A549 (cell line): ENCODE results near the gene PHF21B. TPM values are rescaled to one million over a fixed set of nuclear protein-coding genes. Genes with fewer than 3 reads are reported as not detected.

Experiments
- ATAC-seq, 2 experiments: fragments of 200-7000 bp in 1 of 2; fragments of >200 bp in 1 of 2; cut with Nextera tagmentation in 1 of 2; cut with Tn5 transposase in 1 of 2; 3 replicates each; pipeline versions ENCODE4 v1.8.0 to v1.9.1; 2018 to 2020; ENCODE audit warnings: mild to moderate bottlenecking in 1 of 2, moderate library complexity in 1 of 2
- CTCF ChIA-PET: fragments of 300-600 bp; sonication (Branson Sonifier 250); formaldehyde crosslinking; extraction: SDS; loops from one replicate; lab custom pipeline; 2021; ENCODE audit warnings: antibody characterized with exemption, inconsistent platforms; lab: Yijun Ruan, JAX
- POLR2A ChIA-PET: fragments of 350-600 bp; formaldehyde crosslinking; extraction: SDS; loops from one replicate; lab custom pipeline; 2021; ENCODE audit warnings: antibody characterized with exemption, inconsistent platforms; lab: Yijun Ruan, JAX
- DNase-seq, 2 experiments: peaks; one replicate each; pipeline versions ENCODE4 v3.0.0 to v3.0.0-alpha.2; 2011 to 2016; ENCODE audit warnings: low read depth in 1 of 2, low spot score in 1 of 2
- FAIRE-seq: peaks from 2 replicates; lab custom pipeline; 2011; peaks lifted over from hg19 to GRCh38; lab: Jason Lieb, UNC
- H3K27ac ChIP-seq, 2 experiments: fragments of >200 bp; sonication (Bioruptor Twin); formaldehyde crosslinking; 3 replicates each; pipeline ENCODE4 v1.5.1; 2016 to 2017
- H3K4me1 ChIP-seq: fragments of >200 bp; sonication (Bioruptor Twin); formaldehyde crosslinking; 3 replicates; pipeline ENCODE4 v1.6.1; 2016
- H3K4me2 ChIP-seq: fragments of >200 bp; sonication (Bioruptor Twin); formaldehyde crosslinking; 3 replicates; pipeline ENCODE4 v1.6.1; 2016
- H3K4me3 ChIP-seq: fragments of >200 bp; sonication (Bioruptor Twin); formaldehyde crosslinking; 3 replicates; pipeline ENCODE4 v1.5.1; 2016
- H3K9me3 ChIP-seq: fragments of >200 bp; sonication (Bioruptor Twin); formaldehyde crosslinking; 3 replicates; pipeline ENCODE4 v1.6.1; 2016
- BHLHE40 ChIP-seq: IDR thresholded peaks from 2 replicates; pipeline ENCODE4 v1.6.1; 2012; ENCODE audit warnings: low read depth, low read length, inconsistent platforms
- CBX8 ChIP-seq: fragments of 200-600 bp; sonication (generic); IDR thresholded peaks from 2 replicates; pipeline ENCODE4 v1.6.1; 2016
- CEBPB ChIP-seq, 2 experiments: fragments of >200 bp in 1 of 2; sonication (Bioruptor Twin) in 1 of 2; formaldehyde crosslinking in 1 of 2; IDR thresholded peaks; 2 replicates each; pipeline ENCODE4 v1.6.1; 2012 to 2016
- ELK1 ChIP-seq: fragments of 150-350 bp; IDR thresholded peaks from 2 replicates; pipeline ENCODE4 v1.6.1; 2014; ENCODE audit warnings: low read depth, mild to moderate bottlenecking, low read length
- EP300 ChIP-seq, 2 experiments: fragments of >200 bp; sonication (Bioruptor Twin); formaldehyde crosslinking; IDR thresholded peaks; 2 replicates in 1 of 2; 3 replicates in 1 of 2; pipeline ENCODE4 v1.6.1; 2016 to 2017
- FOSB ChIP-seq: fragments of 250-450 bp; sonication (Bioruptor Pico); IDR thresholded peaks from 2 replicates; pipeline ENCODE4 v1.5.0; 2020; ENCODE audit warnings: mild to moderate bottlenecking, moderate library complexity
- GATA3 ChIP-seq: IDR thresholded peaks from 2 replicates; pipeline ENCODE4 v1.6.1; 2012; ENCODE audit warnings: borderline replicate concordance
- JUN ChIP-seq, 2 experiments: fragments of >200 bp; sonication (Bioruptor Twin); formaldehyde crosslinking; IDR thresholded peaks; 2 replicates in 1 of 2; 3 replicates in 1 of 2; pipeline ENCODE4 v1.6.1; 2016 to 2017
- KDM1A ChIP-seq: fragments of 200-600 bp; sonication (generic); IDR thresholded peaks from 2 replicates; pipeline ENCODE4 v1.6.1; 2016; ENCODE audit warnings: low read depth, mild to moderate bottlenecking
- KDM5A ChIP-seq: fragments of 200-600 bp; sonication (generic); IDR thresholded peaks from 2 replicates; pipeline ENCODE4 v1.6.1; 2016; ENCODE audit warnings: antibody characterized with exemption, mild to moderate bottlenecking
- MAFK ChIP-seq: fragments of 450-650 bp; IDR thresholded peaks from 2 replicates; pipeline ENCODE4 v1.6.1; 2014; ENCODE audit not compliant: partially characterized antibody
- MAZ ChIP-seq: fragments of 150-350 bp; IDR thresholded peaks from 2 replicates; pipeline ENCODE4 v1.6.1; 2014; ENCODE audit warnings: antibody characterized with exemption, low read depth, low read length, borderline replicate concordance
- MYC ChIP-seq: IDR thresholded peaks from 2 replicates; pipeline ENCODE4 v1.6.1; 2012; ENCODE audit warnings: mild to moderate bottlenecking, inconsistent platforms, low read length, improper control_type of control experiment, borderline replicate concordance
- NFE2L2 ChIP-seq: fragments of 150-350 bp; conservative IDR thresholded peaks from 2 replicates; pipeline ENCODE4 v1.6.1; 2014; ENCODE audit warnings: low read length
- PHF8 ChIP-seq: fragments of 200-600 bp; sonication (generic); IDR thresholded peaks from 2 replicates; pipeline ENCODE4 v1.6.1; 2016; ENCODE audit warnings: low read depth, mild to moderate bottlenecking, antibody characterized with exemption, moderate library complexity, borderline replicate concordance
- POLR2A ChIP-seq: IDR thresholded peaks from 2 replicates; pipeline ENCODE4 v1.6.1; 2012; ENCODE audit warnings: mild to moderate bottlenecking, low read length
- RFX5 ChIP-seq: fragments of 450-650 bp; IDR thresholded peaks from 2 replicates; pipeline ENCODE4 v1.7.1; 2014; ENCODE audit warnings: antibody characterized with exemption, mild to moderate bottlenecking, moderate library complexity
- RNF2 ChIP-seq: fragments of 200-600 bp; sonication (generic); IDR thresholded peaks from 2 replicates; pipeline ENCODE4 v1.6.1; 2016; ENCODE audit warnings: low read depth, mild to moderate bottlenecking, antibody characterized with exemption, moderate library complexity, borderline replicate concordance
- SMC3 ChIP-seq: fragments of >200 bp; sonication (Bioruptor Twin); formaldehyde crosslinking; IDR thresholded peaks from 3 replicates; pipeline ENCODE4 v1.6.1; 2018; ENCODE audit warnings: inconsistent platforms
- SREBF2 ChIP-seq: fragments of 450-650 bp; IDR thresholded peaks from 2 replicates; pipeline ENCODE4 v1.6.1; 2014; ENCODE audit warnings: mild to moderate bottlenecking, moderate library complexity
- TP53 ChIP-seq: fragments of 250-450 bp; sonication (Bioruptor Pico); IDR thresholded peaks from 2 replicates; pipeline ENCODE4 v1.5.0; 2021; ENCODE audit warnings: mild to moderate bottlenecking, moderate library complexity
- ZC3H11A ChIP-seq: fragments of 450-650 bp; IDR thresholded peaks from 2 replicates; pipeline ENCODE4 v1.6.1; 2014; ENCODE audit warnings: antibody characterized with exemption, mild to moderate bottlenecking
- ZNF302 ChIP-seq: fragments of 250-450 bp; sonication (Bioruptor Pico); IDR thresholded peaks from 2 replicates; pipeline ENCODE4 v1.9.0; 2021; ENCODE audit warnings: inconsistent platforms, mild to moderate bottlenecking, moderate library complexity
- WGBS: methylation state at CpG from one replicate; pipeline ENCODE4 v1.1.6; 2017; ENCODE audit errors: missing lambda C conversion rate; 5-methylcytosine and 5-hydroxymethylcytosine counted together
- polyA plus RNA-seq, 4 experiments: library from polyadenylated mRNA; depleted of rRNA in 3 of 4; stranded (reverse); fragments of >200 nt; fragmentation: RNase III in 1 of 4; extraction: RNeasy Plus Mini Kit Qiagen cat#74134 plus additional on column Dnase treatment in 1 of 4; gene quantifications; 2 replicates in 3 of 4; 3 replicates in 1 of 4; pipeline ENCODE4 v1.2.3, GENCODE V29; 2011 to 2017

PHF21B gene
- polyA plus RNA-seq, 2 of the 4 experiments (the other 2 are of a cell fraction): 0.50 to 0.70 TPM

- ATAC-seq (no peak), FAIRE-seq (no peak), DNase-seq (no peak)
- 82% methylated on average over 21 of the region's 21 CpGs for WGBS
- no peak overlapping the region for H3K4me2 ChIP-seq
- TF ChIP-seq POLR2A (no peak), CBX8 (no peak)
- H3K9me3 ChIP-seq: no peaks in the 10 kb centered on the region
- no peaks in the 10 kb centered on the region for H3K4me1 ChIP-seq
- CTCF ChIA-PET: interaction anchor here (0.6 to 1.1 kb wide), 2 partner anchors 32 to 82 kb away, joined by 3 to 4 read pairs; no protein-coding TSS in a partner anchor
- POLR2A ChIA-PET: no interaction called here
- no peak overlapping the region for H3K27ac ChIP-seq
- no peak overlapping the region for H3K4me3 ChIP-seq
These were observed 3.5 kb downstream of the PHF21B start for GRCh38 chr22:45006111-45006963.

DNA sequence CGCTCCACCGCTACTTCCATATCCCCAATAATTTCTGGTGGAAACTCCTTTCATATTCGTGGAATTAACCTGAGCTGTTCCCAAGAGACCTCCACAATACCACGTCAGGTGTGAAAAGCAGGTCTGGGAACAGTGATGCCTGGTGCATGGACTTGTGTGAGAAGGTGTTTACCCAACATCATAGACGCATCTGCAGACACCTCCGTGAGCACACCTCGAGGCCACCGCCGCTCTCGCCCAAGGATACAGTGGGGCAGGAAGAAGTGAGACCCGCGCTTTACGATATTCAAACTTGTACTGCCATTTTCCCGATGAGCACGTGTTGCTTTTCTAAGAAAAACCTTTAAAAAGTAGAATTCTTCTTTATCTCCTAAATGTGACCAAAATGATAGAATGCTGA lies 8.2 kb downstream of the PHF21B start:
- no peak for FAIRE-seq
- Histone ChIP-seq H3K27ac (no peak overlapping the region), H3K9me3 (no peaks in the 10 kb centered on the region), H3K4me3 (no peak overlapping the region), H3K4me2 (no peak overlapping the region), H3K4me1 (no peaks in the 10 kb centered on the region)
- TF ChIP-seq TP53 (CRISPR knock-in tag) (no peak), RFX5 (no peak), RNF2 (no peak), PHF8 (no peak), MAFK (no peak), SREBF2 (no peak), ZC3H11A (no peak), NFE2L2 (no peak), CEBPB (IDR thresholded peaks at IDR 0.05) (no peak), GATA3 (no peak), FOSB (CRISPR knock-in tag) (no peak), MYC (no peak), BHLHE40 (no peak)
- no peak for ATAC-seq
- 81% methylated on average over 15 of the region's 15 CpGs for WGBS
- no peak for DNase-seq
- POLR2A ChIA-PET: no interaction called here
- CTCF ChIA-PET: interaction anchor here (1.3 kb wide), 1 partner anchor 17 kb away, joined by 3 read pairs; no protein-coding TSS in a partner anchor

DNA sequence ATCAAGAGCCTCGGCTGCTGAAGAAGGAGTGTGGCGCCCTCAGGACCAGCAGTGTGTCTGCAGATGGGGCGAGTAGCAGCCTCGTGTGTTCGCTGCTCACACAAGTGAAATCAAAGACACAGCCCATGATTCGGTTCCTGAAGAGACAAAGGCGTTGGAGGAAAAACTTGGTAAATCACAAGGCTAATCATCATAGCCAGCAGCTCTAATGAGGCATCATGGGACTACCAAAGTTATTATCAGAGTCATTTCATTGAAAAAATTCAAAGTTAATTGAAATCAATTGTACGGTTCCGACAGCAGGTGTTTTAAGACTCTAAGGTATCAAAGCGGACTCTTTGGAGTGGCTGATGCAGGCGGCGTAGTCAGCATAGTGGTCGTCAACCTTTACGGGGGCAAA lies 9.5 kb downstream of the PHF21B start:
- no peak overlapping the region for H3K27ac ChIP-seq
- FAIRE-seq (no peak), DNase-seq (no peak), ATAC-seq (no peak)
- 87% methylated on average over 12 of the region's 14 CpGs for WGBS
- TF ChIP-seq KDM1A (no peak), SMC3 (no peak), JUN (IDR thresholded peaks at IDR 0.05) (no peak), EP300 (IDR thresholded peaks at IDR 0.05) (no peak), RNF2 (no peak), KDM5A (no peak), ELK1 (no peak), RFX5 (no peak), TP53 (CRISPR knock-in tag) (no peak), ZNF302 (no peak), MAZ (no peak), POLR2A (no peak), SREBF2 (no peak)
- H3K4me3 ChIP-seq: no peak overlapping the region
- ChIA-PET CTCF (no interaction called here), POLR2A (no interaction called here)
- no peaks in the 10 kb centered on the region for H3K9me3 ChIP-seq
- H3K4me2 ChIP-seq: no peak overlapping the region
- H3K4me1 ChIP-seq: no peaks in the 10 kb centered on the region
